Lower lobe of right lung (tissue), 2 donors: ENCODE data around the gene SBNO1. TPM values are rescaled to one million over a fixed set of nuclear protein-coding genes. Genes with fewer than 3 reads are reported as not detected.
A peak's percentile ranks its signal among the peaks of the same experiment; 100 is the strongest.

ENCODE experiments used
- ATAC-seq, 2 donors: fragments of 200-7000 bp; cut with Tn5 transposase; one replicate each; pipeline ENCODE4 v1.9.1; 2020 to 2022; ENCODE audit warnings: mild to moderate bottlenecking in 2 of 2, moderate library complexity in 2 of 2
- DNase-seq: peaks from one replicate; pipeline ENCODE4 v3.0.0-alpha.2; 2020
- H3K27ac ChIP-seq: fragments of 200-600 bp; one replicate; pipeline ENCODE4 v1.8.0; 2022
- H3K27me3 ChIP-seq: fragments of 200-600 bp; one replicate; pipeline ENCODE4 v1.8.0; 2022; ENCODE audit warnings: low read depth
- H3K36me3 ChIP-seq: fragments of 200-600 bp; one replicate; pipeline ENCODE4 v1.8.0; 2022; ENCODE audit warnings: mild to moderate bottlenecking
- H3K4me1 ChIP-seq: fragments of 200-600 bp; one replicate; pipeline ENCODE4 v1.8.0; 2022
- H3K4me3 ChIP-seq: fragments of 200-600 bp; one replicate; pipeline ENCODE4 v1.8.0; 2022; ENCODE audit warnings: mild to moderate bottlenecking
- H3K9me3 ChIP-seq: fragments of 200-600 bp; one replicate; pipeline ENCODE4 v1.8.0; 2022
- intact Hi-C: fragments of 100-400 bp; cut with DNase I; formaldehyde crosslinking; loops from one replicate; pipeline ENCODE4 v1.11.0; 2022
- total RNA-seq: library from RNA; stranded (reverse); fragmentation: NEBNext Ultra II Directional; extraction: Animal tissue kit (Norgen Biotek cat#: 25700); gene quantifications from one replicate; pipeline ENCODE4 v1.2.1, GENCODE V29; 2021
- TF ChIP-seq, protein P1 (sequence below): fragments of 200-600 bp; IDR thresholded peaks from one replicate; pipeline ENCODE4 v1.8.0; 2022; ENCODE audit warnings: antibody characterized with exemption, mild to moderate bottlenecking
- donor health status: DM: no; HTN: yes; CAD: no; lungs with severe emphysema.

Gene SBNO1
- total RNA-seq, 1 donor from 2014 or later = 28.2 TPM

GRCh38 chr12:123245678-123246077 is 119.0 kb downstream of the SBNO1 start:
- Histone ChIP-seq H3K4me1 (peaks cover 16% of the 10 kb centered on the region), H3K4me3 (no peak overlapping the region), H3K9me3 (no peaks in the 10 kb centered on the region), H3K27me3 (no peaks in the 10 kb centered on the region), H3K27ac (no peak overlapping the region), H3K36me3 (peaks cover 13% of the 10 kb centered on the region)
- TF ChIP-seq, protein P1, sequence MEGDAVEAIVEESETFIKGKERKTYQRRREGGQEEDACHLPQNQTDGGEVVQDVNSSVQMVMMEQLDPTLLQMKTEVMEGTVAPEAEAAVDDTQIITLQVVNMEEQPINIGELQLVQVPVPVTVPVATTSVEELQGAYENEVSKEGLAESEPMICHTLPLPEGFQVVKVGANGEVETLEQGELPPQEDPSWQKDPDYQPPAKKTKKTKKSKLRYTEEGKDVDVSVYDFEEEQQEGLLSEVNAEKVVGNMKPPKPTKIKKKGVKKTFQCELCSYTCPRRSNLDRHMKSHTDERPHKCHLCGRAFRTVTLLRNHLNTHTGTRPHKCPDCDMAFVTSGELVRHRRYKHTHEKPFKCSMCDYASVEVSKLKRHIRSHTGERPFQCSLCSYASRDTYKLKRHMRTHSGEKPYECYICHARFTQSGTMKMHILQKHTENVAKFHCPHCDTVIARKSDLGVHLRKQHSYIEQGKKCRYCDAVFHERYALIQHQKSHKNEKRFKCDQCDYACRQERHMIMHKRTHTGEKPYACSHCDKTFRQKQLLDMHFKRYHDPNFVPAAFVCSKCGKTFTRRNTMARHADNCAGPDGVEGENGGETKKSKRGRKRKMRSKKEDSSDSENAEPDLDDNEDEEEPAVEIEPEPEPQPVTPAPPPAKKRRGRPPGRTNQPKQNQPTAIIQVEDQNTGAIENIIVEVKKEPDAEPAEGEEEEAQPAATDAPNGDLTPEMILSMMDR = no peak
- intact Hi-C loops = loop anchor here (10.0 kb wide), 1 partner anchor 211 kb away; no protein-coding TSS in a partner anchor
- ATAC-seq (no peak), DNase-seq (no peak)

GRCh38 chr12:123243671-123244262 is 120.9 kb downstream of the SBNO1 start:
- H3K4me1 ChIP-seq = peaks cover 13% of the 10 kb centered on the region
- DNase-seq (no peak), ATAC-seq (no peak)
- peaks cover 7% of the 10 kb centered on the region for H3K36me3 ChIP-seq
- no peaks in the 10 kb centered on the region for H3K27me3 ChIP-seq
- H3K27ac ChIP-seq = no peak overlapping the region
- TF ChIP-seq, protein P1 = no peak
- no peaks in the 10 kb centered on the region for H3K9me3 ChIP-seq
- intact Hi-C loops = loop anchor here (10.0 kb wide), 1 partner anchor 209 kb away; no protein-coding TSS in a partner anchor
- no peak overlapping the region for H3K4me3 ChIP-seq

GRCh38 chr12:123242116-123242904 is 122.3 kb downstream of the SBNO1 start:
- Histone ChIP-seq H3K27me3 (no peaks in the 10 kb centered on the region), H3K4me1 (peaks cover 23% of the 10 kb centered on the region), H3K36me3 (peaks cover 7% of the 10 kb centered on the region), H3K27ac (peak overlapping the region; percentile 18), H3K9me3 (no peaks in the 10 kb centered on the region), H3K4me3 (no peak overlapping the region)
- TF ChIP-seq, protein P1 = no peak
- peak in 1 of 2 donors; percentile 20 for ATAC-seq
- intact Hi-C loops = loop anchor here (10.0 kb wide), 1 partner anchor 208 kb away; no protein-coding TSS in a partner anchor
- no peak for DNase-seq

Other genes starting within 250 kb of the SBNO1 start
- gene PITPNM2, start 213.8 kb downstream of the SBNO1 start, total RNA-seq = 29.9 TPM
- 21.8 TPM for gene MPHOSPH9, start 131.7 kb downstream of the SBNO1 start, total RNA-seq
- 12.7 TPM for gene MTRFR, start 131.4 kb downstream of the SBNO1 start, total RNA-seq
- 83.5 TPM for gene CDK2AP1, start 93.0 kb downstream of the SBNO1 start, total RNA-seq
- gene KMT5A, start 19.3 kb upstream of the SBNO1 start, total RNA-seq = 41.7 TPM
- gene RILPL2, start 71.8 kb upstream of the SBNO1 start, total RNA-seq = 18.6 TPM
- gene SNRNP35, start 93.3 kb upstream of the SBNO1 start, total RNA-seq = 23.3 TPM
- 14.4 TPM for gene RILPL1, start 168.9 kb upstream of the SBNO1 start, total RNA-seq
- 195 TPM for gene TMED2, start 219.7 kb upstream of the SBNO1 start, total RNA-seq
- gene DDX55, start 237.3 kb upstream of the SBNO1 start, total RNA-seq = 20.5 TPM